ENCODE measurements around the gene TOP1.

TOP1 gene

DNA sequence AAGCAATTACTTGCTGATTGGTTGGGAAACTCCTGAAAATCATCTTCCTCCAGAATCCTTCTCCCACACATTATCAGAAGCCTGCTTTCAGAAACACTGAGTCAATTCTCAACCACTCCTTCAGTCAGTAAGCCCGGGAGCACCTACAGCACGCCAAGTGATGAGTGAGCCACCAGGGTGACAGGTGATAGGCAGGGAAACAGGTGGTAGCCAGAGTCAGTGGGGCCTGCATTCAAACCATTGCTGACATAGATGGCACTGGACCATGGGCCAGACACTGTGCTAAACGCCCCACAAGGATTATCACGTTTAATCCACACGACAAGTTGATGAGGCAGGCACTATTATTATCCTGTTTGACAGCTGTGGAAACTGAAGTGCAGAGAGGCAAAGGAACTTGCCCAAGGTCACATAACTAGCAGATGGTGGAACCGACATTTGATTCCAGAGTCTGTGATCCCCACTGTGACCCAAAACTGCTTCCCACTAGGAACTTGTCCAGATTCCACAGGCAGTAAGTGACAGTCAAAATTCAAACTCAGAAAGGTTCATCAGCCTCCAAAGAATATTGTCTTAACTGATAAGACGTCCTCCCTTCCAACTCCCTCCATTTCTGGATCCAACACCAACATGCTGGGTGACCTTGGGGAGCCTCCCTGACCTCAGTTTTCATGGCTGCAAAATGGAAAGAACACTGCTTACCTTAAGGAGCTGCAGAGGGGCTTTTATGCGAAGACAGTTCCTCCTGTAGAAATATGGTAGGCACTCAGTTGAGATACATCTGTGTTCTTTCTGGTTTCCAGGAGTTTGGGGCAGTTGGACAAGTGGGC lies 23.9 kb upstream of the TOP1 start:
- no peak for DNase-seq (ENCODE audit: low spot score)

DNA sequence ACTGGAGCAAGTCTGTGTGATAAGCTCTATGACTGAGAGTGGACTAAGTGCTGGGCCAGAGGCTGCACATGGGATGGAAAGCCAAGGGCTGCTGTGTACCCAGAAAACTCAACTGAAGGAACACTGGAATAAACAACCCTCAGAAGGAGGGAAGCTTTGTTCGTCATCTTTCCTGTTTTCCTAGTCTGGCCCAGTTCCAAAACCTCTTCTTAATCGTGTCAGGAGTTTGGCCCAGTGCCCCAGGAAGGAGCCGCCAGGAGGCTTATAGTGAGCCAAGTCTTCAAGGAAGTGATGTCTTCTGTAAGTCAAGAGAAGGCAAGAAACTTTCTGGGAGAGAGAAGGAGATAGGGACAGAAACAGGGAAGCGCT lies 23.3 kb upstream of the TOP1 start:
- DNase-seq (ENCODE audit: low spot score): peak; percentile 49

- no peak for DNase-seq (ENCODE audit: low spot score)
Measured at GRCh38 chr20:41006126-41006935, 22.3 kb upstream of the TOP1 start.

DNA sequence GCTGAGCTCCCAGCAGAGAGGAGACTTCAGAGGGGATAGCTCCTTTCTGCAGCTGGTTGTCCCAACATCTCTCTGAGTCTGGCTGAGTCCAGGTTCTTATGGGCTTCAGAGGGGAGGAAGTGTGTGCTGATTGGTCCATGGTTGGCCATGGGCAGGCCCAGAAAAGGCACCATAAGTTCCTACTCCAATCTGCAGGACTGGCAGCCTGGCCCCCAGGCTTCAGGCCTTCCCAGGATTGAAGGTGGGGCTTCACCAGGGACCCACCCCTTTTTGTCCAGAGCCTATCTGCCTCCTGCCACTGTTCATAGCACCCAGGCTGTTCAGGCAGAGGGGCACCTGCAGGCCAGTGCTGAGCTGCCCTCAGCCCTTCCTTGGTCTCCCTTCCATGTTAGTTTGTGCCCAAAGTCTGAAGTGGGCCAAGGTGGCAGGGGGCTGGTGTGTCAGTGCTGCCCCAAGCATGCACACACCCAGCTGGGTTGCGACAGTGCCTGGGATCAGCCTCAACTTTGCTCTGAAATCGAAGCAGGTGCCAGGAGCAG lies 21.6 kb upstream of the TOP1 start:
- no peak for DNase-seq (ENCODE audit: low spot score)

DNA sequence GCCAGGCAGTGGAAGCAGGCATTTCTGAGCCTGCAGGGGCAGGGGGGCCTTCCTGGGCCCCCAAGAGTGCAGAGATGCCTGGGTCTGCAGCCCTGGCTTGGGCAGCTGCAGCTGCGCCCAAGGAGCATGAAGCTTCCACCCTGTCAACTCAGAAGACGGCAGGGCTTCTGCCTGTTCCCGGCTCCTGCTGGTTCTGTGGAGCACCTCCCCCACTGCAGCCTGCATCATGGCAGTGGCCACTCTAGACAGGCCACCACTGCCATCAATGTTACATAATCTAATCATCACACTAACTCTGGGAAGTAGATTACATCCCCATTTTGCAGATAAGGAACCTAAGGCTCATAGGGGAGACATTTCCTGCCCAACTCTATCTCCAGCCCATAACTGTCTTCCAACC lies 21.1 kb upstream of the TOP1 start:
- DNase-seq (ENCODE audit: low spot score): no peak

DNA sequence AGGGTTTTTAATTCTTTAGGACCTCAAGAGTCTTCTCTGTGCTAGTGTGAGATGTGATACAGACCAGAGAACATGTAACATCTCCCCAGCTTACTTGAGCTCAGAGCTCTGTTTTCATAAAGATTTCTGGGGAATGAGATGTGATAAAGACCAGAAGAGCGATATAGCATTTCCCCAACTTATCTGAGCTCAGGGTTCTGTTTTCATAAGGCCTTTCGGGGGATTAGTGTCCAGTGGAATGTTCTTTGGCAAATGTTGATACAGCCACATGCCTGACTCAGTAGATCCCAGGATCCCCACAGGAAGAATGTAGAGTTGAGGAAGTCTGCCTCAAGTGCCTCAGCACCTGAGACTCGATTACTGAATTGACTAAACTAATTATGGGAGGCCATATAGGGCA lies 18.7 kb upstream of the TOP1 start:
- no peak for DNase-seq (ENCODE audit: low spot score)

DNA sequence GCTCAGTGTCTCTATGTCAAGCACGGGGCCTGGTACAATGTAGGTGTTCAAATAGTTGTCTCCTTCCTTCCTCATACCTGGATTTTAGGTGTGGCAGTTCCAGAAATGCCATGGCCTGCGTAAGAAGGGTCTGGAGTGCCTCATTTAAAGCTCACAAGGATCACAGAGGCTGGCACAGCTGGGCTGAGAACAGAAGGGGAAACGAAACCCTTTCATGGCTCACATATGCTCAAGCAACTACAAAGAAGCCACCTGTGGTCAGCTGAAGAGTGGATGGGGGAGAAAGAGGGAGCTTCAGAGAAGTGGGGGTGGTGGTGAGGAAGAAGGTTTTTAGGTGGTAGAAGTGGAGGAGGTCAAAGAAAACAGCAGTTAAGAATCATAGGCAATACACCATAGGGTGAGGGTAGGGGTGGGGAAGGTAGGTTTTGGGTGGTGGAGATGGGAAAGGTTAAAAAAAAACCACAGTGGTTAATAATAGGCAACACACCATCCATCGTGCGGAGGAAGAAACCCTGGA lies 17.0 kb upstream of the TOP1 start:
- no peak for DNase-seq (ENCODE audit: low spot score)

DNA sequence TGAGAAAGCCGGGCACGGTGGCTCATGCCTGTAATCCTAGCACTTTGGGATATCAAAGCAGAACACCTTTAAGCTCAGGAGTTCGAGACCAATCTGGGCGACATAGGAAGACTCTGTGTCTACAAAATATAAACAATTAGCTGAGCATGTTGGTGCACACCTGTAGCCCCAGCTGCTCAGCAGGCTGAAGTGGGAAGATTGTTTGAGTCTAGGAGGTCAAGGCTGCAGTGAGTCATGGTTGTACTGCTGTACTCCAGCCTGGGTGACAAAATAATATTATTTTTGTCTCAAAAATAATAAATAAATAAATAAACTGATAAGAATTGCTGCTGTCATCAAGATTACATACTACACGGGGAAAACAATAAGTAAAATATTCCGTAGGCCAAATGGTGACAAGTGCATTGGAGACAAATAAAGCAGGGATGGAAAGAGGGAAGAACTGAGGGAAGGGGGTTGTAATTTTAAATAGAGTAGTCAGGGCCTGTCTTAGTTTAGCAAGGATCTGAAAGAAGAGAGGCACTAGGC lies 14.0 kb upstream of the TOP1 start:
- DNase-seq (ENCODE audit: low spot score): no peak

DNA sequence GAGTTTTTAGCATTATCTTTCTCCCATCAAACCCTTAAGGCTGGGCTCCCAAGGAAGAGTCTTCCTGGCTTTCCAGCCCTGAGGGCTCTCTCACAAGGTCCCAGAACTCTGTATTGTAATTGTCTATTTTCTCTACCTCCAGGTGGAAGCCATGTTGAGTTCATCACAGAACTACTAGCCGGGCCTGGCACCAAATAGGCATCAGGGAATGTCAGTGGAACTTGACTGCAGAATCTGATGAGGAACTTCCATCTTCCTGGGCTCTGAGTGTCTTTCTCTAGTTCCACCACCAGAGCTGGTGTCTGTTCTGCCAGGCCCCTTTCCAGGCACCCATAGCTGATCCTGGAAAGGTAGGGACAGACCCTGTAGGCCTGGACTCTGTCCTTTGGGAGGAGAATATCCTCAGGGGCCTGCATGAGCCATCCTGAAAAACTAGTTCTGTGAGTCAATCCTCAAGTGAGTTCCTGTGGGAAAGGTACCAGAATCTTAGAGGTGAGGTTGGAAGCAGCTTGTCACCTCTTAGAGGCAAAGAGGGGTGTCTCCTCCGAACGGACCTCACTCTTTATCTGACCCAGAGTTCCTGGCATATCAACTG lies 11.1 kb upstream of the TOP1 start:
- no peak for DNase-seq (ENCODE audit: low spot score)

- no peak for DNase-seq (ENCODE audit: low spot score)
Measured at GRCh38 chr20:41018153-41018552, 10.5 kb upstream of the TOP1 start.

GRCh38 chr20:41023549-41023948 lies 5.1 kb upstream of the TOP1 start:
- DNase-seq (ENCODE audit: low spot score): no peak

DNA sequence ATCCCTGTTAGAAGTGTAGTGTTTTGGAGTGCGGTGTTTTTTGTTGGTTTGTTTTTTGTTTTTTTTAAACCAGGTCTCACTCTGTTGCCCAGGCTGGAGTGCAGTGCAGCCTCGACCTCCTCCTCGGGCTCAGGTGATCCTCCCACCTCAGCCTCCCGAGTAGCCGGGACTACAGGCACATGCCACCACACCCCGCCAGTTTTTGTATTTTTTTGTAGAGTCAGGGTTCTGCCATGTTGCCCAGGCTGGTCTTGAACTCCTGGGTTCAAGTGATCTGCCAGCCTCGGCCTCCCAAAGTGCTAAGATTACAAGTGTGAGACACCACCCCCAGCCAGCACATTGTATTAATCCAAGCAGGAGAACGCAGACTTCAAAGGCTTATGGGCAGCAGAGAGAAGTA lies 1.3 kb upstream of the TOP1 start:
- no peak for DNase-seq (ENCODE audit: low spot score)

- DNase-seq (ENCODE audit: low spot score): no peak
Measured at GRCh38 chr20:41027872-41028358, 707 bp upstream of the TOP1 start.

GRCh38 chr20:41029150-41029901 lies 704 bp downstream of the TOP1 start:
- DNase-seq (ENCODE audit: low spot score): peak; percentile 70

- peak; percentile 63 for DNase-seq (ENCODE audit: low spot score)
Measured at GRCh38 chr20:41030061-41030460, 1.4 kb downstream of the TOP1 start.

DNA sequence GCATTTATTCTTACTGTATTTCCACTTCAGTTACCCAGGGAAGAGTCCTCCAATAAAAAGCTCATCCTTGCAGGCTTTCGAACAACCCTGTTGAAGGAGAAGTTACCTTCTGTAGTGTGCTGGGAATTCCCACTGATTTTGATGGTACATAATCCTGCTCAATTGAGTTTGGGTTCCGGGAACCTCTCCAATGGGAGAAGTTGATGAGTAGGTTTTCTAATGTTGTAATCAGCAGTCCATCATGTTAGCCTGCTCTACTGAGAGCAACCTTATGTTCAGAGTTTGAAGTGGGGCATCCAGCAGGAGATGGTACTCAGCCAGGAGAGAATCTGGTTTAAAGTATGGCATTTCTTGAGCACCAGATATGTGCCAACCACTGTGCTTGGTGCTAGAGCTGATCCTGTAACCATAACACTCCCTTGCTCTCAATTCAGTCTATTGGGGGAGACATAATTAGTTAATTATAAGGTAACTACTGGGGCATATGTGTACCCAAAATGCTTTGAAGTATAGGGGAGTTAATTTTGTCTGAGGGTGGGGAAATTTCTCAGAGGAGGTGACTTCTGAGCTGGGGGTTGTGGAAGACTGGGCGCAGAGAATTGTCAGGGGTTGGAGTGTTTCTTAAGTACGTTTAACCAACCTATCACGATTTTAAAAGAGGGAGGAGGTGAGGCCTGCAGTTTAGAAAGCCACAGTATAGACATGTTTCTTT lies 2.1 kb downstream of the TOP1 start:
- peak; percentile 78 for DNase-seq (ENCODE audit: low spot score)

- DNase-seq (ENCODE audit: low spot score): peak; percentile 64
Measured at GRCh38 chr20:41031243-41031619, 2.6 kb downstream of the TOP1 start.

GRCh38 chr20:41032271-41032670 lies 3.6 kb downstream of the TOP1 start:
- peak; percentile 75 for DNase-seq (ENCODE audit: low spot score)

DNA sequence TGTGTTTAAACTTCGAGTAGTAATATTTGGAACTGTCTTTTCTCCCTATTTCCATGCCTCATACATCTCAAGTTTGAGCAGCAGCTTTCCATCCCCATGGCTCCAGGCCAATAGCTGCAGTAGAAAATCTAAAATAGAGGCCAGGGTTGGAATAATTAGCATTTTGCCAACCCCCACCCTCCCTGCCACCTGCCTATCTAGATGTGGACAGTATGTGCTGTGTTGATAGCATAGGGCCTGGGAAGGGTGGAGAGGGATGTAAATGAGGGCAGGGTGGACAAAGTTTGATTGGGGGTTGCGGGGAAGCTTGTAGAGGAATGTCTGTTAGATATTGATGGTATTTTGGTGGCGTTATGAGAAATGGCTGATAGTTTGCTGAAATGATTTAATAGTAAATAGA lies 5.6 kb downstream of the TOP1 start:
- DNase-seq (ENCODE audit: low spot score): peak; percentile 88

DNA sequence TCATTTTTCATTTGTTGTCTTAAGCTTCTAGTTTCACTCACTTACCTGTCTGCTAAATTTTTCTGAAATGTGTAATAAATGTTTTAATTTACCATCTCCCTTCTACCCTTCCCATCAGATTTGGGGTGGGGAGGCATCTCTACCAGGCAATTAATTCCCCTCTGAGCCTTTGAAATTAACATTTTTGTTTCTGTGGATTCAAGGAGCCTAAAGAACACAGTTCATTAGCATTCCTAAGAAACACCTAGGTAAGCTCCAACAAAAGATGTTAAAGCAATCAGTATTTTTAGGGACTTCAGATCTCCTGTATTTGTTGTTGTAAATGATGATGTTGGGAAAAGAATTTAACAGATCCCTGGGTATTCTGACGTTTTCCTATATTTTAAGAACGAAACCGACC lies 6.6 kb downstream of the TOP1 start:
- no peak for DNase-seq (ENCODE audit: low spot score)

GRCh38 chr20:41037179-41037578 lies 8.6 kb downstream of the TOP1 start:
- no peak for DNase-seq (ENCODE audit: low spot score)

Measured in hematopoietic multipotent progenitor cell treated with erythropoietin and hydrocortisone succinate and interleukin-3 and kit ligand, for 17 days (in vitro differentiated cells).